ENCODE results near the gene RFC2.

- TF ChIP-seq POLR2A (IDR thresholded peaks at IDR 0.05) (no peak), POLR2AphosphoS5 (IDR thresholded peaks at IDR 0.05; ENCODE audit: insufficient read depth in 1 of 2, low read depth in 1 of 2) (no peak), CTCF (IDR thresholded peaks at IDR 0.05) (no peak)
Observed at GRCh38 chr7:74277636-74278035, 23.4 kb upstream of the RFC2 start.

Data from vagina (tissue), 2 donors.